ENCODE data around the gene SH3BP5L.

DNA sequence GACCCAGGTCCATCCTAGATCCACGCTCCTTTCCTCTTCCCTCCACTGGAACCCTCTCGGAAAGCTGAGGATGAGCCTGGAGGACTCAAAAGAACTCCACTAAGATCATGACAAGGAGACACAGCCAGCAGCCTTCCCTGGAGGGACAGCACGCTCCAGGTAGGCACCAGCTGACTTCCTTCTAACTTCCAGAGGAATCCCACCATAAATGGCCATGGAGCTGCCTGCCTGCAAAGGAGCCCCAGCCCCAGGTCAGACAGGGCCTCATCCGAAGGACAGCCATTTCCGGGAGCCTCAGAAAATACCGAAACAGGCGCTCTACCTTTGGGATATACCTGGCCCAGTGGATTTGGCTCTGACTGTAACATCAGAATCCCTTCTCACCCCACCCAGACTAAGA is 4.1 kb downstream of the SH3BP5L start:
- TF ChIP-seq POLR2AphosphoS5 (IDR thresholded peaks at IDR 0.05) (no peak), EP300 (IDR thresholded peaks at IDR 0.05) (no peak), CTCF (IDR thresholded peaks at IDR 0.05) (no peak), POLR2A (IDR thresholded peaks at IDR 0.05) (no peak)

Data from suprapubic skin (tissue), 4 donors.